GM10248 (cell line): ENCODE measurements around the gene IGFBP1.

Experiments used
- CTCF ChIA-PET: fragments of 300-600 bp; sonication (Branson Sonifier 250); formaldehyde crosslinking; extraction: SDS; loops from one replicate; lab custom pipeline; 2021; ENCODE audit warnings: antibody characterized with exemption; lab: Yijun Ruan, JAX
- POLR2A ChIA-PET: fragments of 350-650 bp; sonication (Branson Sonifier 250); formaldehyde crosslinking; extraction: SDS; loops from one replicate; lab custom pipeline; 2020; ENCODE audit warnings: antibody characterized with exemption; lab: Yijun Ruan, JAX
- DNase-seq: peaks from one replicate; pipeline ENCODE4 v3.0.0; 2012; ENCODE audit errors: extremely low spot score
- TF ChIP-seq, protein P1 (sequence below): IDR thresholded peaks from 2 replicates; pipeline ENCODE4 v1.5.1; 2012; ENCODE audit warnings: mild to moderate bottlenecking, low read depth; ENCODE audit errors: extremely low read depth, missing control alignments, control extremely low read depth

IGFBP1 gene

DNA sequence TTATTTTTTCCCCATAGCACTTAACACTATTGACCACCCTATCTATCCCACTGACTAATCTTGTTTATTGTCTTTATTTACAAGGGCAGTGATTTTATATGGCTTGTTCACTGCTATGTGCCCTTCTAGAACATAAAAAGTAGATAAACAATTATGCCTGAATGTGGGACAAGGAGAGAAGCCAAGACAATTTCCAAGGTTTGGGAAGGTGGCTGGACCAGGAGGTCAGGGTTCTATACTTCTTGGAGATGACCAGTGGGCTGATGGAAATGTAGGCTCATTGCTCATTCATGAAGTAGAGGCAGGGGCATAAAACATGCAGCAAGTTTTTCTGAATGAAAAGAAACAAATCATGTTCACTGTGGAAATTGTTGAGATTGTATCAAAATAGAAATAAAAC, 21.3 kb downstream of the IGFBP1 start:
- DNase-seq, result no peak
- POLR2A ChIA-PET, result no interaction called here
- CTCF ChIA-PET, result no interaction called here
- TF ChIP-seq, protein P1, sequence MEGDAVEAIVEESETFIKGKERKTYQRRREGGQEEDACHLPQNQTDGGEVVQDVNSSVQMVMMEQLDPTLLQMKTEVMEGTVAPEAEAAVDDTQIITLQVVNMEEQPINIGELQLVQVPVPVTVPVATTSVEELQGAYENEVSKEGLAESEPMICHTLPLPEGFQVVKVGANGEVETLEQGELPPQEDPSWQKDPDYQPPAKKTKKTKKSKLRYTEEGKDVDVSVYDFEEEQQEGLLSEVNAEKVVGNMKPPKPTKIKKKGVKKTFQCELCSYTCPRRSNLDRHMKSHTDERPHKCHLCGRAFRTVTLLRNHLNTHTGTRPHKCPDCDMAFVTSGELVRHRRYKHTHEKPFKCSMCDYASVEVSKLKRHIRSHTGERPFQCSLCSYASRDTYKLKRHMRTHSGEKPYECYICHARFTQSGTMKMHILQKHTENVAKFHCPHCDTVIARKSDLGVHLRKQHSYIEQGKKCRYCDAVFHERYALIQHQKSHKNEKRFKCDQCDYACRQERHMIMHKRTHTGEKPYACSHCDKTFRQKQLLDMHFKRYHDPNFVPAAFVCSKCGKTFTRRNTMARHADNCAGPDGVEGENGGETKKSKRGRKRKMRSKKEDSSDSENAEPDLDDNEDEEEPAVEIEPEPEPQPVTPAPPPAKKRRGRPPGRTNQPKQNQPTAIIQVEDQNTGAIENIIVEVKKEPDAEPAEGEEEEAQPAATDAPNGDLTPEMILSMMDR, result no peak

DNA sequence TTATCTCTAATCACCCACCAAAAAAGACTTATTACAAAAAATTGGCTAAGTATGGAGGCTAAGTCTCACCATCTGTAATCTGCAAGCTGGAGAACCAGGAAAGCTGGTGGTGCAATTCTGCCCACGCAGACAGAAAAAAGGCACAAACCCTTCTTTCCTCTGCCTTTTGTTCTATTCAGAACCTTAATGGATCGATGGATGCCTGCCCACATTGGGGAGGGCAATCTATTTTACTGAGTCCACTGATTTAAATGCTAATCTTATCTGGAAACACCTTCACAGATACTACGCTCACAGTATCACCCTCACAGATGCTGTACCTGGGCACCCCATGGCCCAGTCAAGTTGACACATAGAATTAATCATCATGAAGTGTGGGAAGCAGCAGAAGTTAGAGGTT, 22.6 kb downstream of the IGFBP1 start:
- DNase-seq, result no peak
- TF ChIP-seq, protein P1, result no peak
- CTCF ChIA-PET, result interaction anchor here (1.0 kb wide), 1 partner anchor 1177 kb away, joined by 3 read pairs; no protein-coding TSS in a partner anchor
- POLR2A ChIA-PET, result no interaction called here

DNA sequence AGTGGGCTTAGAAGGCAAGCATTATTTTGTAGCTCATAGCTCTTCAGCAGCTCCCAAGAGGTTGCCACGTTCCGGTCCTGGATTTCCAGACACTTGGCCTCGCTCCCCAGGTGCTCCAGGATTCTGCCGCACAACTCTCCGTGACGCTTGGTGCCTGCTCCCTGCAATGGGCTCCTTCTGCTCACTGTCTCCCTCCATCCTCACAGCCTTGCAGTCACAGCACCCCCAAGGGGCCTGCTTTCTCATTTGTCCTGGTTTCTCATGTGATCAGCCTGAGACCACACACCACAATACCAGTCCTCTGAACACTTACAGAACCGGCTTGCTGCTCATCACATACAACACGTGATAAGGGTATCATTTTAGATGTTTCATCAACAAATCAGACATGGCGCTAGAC, 23.0 kb downstream of the IGFBP1 start:
- TF ChIP-seq, protein P1, result no peak
- ChIA-PET CTCF (interaction anchor here (1.0 kb wide), 1 partner anchor 1177 kb away, joined by 3 read pairs; no protein-coding TSS in a partner anchor), POLR2A (no interaction called here)
- no peak for DNase-seq

DNA sequence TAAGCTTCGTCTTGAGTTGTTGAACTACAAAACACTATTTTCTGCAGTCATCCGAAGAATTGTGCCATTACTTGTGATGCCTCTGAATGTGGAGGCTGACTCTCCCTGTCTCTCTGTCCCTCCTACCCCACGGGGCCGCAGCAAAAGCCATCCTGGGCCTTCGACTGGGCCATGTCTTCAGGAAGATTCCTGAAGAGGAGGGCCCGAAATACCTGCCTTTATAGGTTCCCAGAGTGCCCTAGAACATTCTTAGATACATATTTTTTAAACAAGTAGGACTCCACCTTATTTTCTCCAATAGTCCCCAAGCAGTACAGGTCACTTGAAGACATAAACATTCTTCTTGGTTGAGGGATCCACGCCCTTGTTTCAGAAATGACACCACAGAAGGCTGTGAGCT, 24.7 kb downstream of the IGFBP1 start:
- no peak for DNase-seq
- TF ChIP-seq, protein P1, result no peak
- CTCF ChIA-PET, result interaction anchor here (1.0 to 1.7 kb wide), 3 partner anchors 9 to 49 kb away, joined by 3 to 7 read pairs (median 3); partner anchors contain the start of gene IGFBP3
- POLR2A ChIA-PET, result no interaction called here

DNA sequence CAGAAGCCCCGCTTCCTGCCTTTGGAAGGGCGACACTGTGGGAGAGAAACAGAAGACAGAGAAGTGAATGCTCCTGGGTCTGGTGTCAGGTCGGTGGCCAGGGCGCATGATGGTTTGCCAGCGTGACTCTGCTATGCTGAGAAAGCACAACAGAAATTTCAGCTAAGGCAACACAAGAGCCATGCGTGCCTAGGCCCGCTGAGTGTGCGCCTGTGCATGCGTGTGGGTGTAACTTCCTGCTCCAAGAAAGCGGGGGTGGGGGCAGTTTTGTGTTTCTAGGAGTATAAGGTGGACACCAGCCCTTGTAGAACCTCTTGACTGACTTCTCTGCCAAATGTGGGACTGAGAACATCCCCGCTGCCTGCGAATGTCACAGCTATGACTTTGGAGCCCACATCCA, 26.6 kb downstream of the IGFBP1 start:
- CTCF ChIA-PET, result interaction anchor here (0.8 to 2.5 kb wide), 5 partner anchors 9 to 1265 kb away, joined by 3 to 6 read pairs (median 3); no protein-coding TSS in a partner anchor
- no peak for DNase-seq
- TF ChIP-seq, protein P1, result no peak
- POLR2A ChIA-PET, result no interaction called here

DNA sequence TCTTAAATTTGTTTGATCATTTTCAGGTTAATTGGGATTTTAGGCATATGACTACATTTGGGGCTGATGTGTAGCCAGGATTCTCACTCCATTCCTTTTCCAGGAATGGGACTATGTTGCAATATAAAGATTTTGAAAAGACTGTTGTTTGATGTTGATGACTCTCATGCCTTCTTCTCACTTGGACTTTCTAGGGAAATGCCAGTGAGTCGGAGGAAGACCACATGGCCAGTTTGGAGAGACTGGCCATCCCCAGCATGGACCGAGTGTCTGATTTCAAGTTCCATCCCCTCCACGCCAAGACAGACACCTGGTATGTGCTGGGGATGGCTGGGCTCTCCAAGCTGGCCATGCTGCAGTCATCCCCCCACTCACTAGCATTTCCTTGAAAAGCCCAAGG, 27.3 kb downstream of the IGFBP1 start:
- no peak for DNase-seq
- CTCF ChIA-PET, result interaction anchor here (0.8 to 2.5 kb wide), 5 partner anchors 15 to 1265 kb away, joined by 3 to 6 read pairs (median 3); no protein-coding TSS in a partner anchor
- TF ChIP-seq, protein P1, result no peak
- POLR2A ChIA-PET, result no interaction called here
